GM12801 (cell line): ENCODE measurements around the gene SYNE4.

Source experiments
- CTCF ChIP-seq: IDR thresholded peaks from one replicate; pipeline ENCODE4 v1.5.1; 2011; ENCODE audit warnings: control low read depth; ENCODE audit not compliant: insufficient read length; ENCODE audit errors: extremely low read depth

SYNE4 gene

GRCh38 chr19:35960432-35960972 is 48.1 kb downstream of the SYNE4 start:
- TF ChIP-seq CTCF = no peak

DNA sequence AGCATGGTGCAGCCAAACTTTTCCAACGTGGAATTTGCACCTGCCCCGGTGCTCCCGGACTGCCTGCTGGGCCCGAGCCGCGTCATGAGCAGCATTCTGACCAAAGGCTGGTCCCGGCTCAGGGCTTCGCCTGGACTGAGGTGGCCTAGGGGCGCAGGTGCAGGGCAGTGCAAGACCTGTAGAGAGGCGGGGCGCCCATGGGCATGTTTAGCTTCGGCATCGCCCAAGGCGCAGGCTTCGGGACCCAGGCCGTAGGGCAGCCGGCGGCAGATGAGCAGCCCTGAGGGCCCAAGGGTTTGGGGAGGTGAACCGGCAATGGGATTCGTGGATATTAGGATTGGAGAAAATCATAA is 48.7 kb downstream of the SYNE4 start:
- TF ChIP-seq CTCF = no peak

DNA sequence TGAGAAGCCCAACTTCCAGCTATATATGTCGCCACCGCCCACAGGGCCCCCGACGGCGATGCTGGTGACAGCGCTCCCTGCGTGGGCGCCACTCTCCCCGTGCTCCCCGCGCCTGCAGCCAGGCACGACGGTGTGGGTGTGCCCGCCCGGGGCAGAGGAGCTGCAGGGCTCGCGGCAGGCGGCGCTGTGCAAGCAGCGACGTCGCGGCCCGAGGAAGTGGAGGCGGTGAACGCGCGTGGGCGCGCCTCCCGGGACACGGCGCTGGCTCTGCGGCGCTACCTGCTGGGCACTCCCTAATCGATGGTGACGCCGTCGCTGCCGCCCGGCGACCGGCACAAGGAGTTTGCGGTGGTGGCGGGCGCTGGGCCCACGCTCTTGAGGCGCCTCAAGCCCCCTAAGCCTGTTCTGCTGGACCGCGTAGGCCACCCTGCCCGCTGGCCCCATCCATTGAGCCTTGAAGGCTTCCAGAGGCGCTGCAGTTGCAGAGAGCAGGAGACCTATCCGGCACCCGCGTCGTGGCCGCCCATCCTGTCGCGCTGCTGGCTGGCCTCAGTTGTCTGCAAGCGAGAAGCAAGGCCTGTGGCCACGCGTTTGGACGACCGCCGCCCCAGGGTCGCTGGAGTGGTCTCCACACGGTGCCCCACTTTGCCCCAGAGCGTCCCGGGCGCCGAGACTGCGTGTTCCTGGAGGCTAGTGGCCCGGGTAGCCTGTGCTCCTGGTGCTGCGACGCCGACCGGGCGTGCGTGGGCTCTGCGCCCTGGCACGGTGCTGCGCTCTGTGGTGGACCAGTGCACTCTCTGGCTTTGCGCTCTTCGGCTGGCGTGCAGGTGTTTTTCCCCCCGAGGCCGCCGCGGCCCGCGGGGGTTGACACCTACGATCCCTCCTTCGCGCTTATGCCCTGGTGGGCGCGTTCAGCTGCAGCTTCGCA is 49.3 kb downstream of the SYNE4 start:
- no peak for TF ChIP-seq CTCF

- no peak for TF ChIP-seq CTCF
These were observed 50.0 kb downstream of the SYNE4 start for GRCh38 chr19:35958660-35959039.

DNA sequence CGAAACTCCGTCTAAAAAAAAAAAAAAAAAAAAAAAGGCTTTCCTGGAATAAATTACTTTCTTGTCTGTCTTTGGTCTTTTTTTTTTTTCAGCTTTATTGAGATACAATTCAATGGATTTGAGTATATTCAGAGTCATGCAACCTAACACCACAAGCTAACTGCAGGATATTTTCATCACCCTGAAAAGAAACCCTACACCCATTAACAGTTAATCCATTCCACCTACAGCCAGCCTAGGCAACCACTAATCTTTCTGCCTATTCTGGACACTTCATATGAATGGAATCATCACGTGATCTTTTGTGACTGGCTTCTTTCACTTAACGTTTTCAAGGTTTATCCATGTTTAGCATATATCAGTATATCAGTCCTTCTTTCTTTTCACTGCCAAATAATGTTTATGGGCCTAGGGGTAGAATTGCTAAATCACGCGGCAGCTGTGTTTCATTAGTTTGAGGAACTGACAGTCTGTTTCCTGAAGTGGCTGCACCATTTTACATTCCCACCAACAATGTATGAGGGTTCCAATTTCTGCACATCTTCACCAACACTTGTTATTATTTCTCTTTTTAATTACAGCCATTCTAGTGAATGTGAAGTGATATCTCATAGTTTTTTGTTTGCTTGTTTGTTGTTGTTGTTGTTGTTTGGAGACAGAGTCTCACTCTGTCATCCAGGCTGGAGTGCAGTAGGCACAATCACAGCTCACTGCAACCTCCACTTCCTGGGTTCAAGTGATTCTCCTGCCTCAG is 52.6 kb downstream of the SYNE4 start:
- TF ChIP-seq CTCF = no peak
